ENCODE measurements around the gene C10orf105.

C10orf105 gene

DNA sequence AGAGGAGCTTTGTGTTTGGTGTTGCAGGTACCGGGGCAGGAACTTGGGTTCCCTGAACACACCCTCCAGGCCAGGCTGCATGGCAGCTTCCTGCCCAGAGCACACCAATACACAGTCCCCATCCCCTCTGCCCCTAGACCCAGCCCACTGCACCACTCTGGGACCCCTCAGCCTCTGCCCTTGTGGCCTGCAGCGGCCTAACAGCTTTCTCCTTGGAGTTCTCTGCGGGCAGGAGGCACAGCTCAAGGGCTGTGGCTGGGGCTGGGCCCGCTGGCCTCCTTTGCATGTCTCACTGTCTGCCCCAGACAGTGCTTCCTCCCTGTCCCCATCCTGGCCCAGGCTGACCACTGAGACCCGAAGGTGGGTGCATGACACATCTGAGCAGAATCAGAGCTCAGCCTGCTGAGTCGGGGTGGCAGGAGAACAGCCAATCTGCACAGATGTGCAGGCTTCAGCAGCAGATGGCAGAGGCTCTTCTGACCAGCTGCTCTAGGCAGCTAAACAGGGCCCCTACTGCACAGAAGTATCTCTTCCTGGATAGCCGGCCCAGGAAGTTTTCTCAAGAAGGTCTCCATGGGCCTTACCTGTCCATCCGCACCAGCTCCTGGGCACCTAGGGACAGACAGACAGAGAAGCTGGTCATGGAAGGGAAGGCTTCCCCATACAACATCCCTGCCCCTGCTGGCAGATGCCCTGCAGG lies 33.0 kb upstream of the C10orf105 start:
- H2AK5ac ChIP-seq (ENCODE audit: low read length): no peak overlapping the region
- no peak overlapping the region for H2BK12ac ChIP-seq (ENCODE audit: low read length)
- no peaks in the 10 kb centered on the region for H3K36me3 ChIP-seq (ENCODE audit: control insufficient read depth in 1 of 2, insufficient read depth in 2 of 2, low read length in 2 of 2)
- no peak overlapping the region for H3K27ac ChIP-seq (ENCODE audit: low read depth, low read length)
- no peak overlapping the region for H2BK120ac ChIP-seq (ENCODE audit: insufficient read depth, low read length, poor library complexity)
- H4K12ac ChIP-seq (ENCODE audit: low read depth, low read length): no peak overlapping the region
- H3K9ac ChIP-seq (ENCODE audit: low read length): no peak overlapping the region
- H3K4me3 ChIP-seq (ENCODE audit: low read depth, low read length): no peak overlapping the region
- H3K4me2 ChIP-seq (ENCODE audit: low read length): no peak overlapping the region
- no peak overlapping the region for H2BK5ac ChIP-seq (ENCODE audit: low read depth, low read length, poor library complexity)
- no CpG with 5 or more reads among the region's 8 CpGs for whole genome bisulfite sequencing (ENCODE audit: extremely low coverage, insufficient coverage, insufficient read length)
- H3K9me3 ChIP-seq (ENCODE audit: insufficient read depth, low read depth, low read length): peaks cover 2% of the 10 kb centered on the region
- no peak overlapping the region for H2AFZ ChIP-seq (ENCODE audit: insufficient read depth, low read length, poor library complexity)
- H3K18ac ChIP-seq (ENCODE audit: low read length): no peak overlapping the region
- no peak overlapping the region for H4K91ac ChIP-seq (ENCODE audit: low read depth, low read length)
- no peak overlapping the region for H3K14ac ChIP-seq (ENCODE audit: low read length)
- H3K79me1 ChIP-seq (ENCODE audit: low read length): no peaks in the 10 kb centered on the region
- H3K23ac ChIP-seq (ENCODE audit: low read length): no peak overlapping the region
- no peak for DNase-seq
- no peaks in the 10 kb centered on the region for H3K27me3 ChIP-seq (ENCODE audit: insufficient read depth, low read length)
- H3K4ac ChIP-seq (ENCODE audit: low read depth, low read length): no peak overlapping the region
- H3K4me1 ChIP-seq (ENCODE audit: control insufficient read depth in 1 of 2, insufficient read depth in 2 of 2, low read length in 2 of 2): peaks cover 0 to 3% of the 10 kb centered on the region in 2 experiments
- no peak overlapping the region for H4K8ac ChIP-seq (ENCODE audit: low read depth, low read length)
- H3K79me2 ChIP-seq (ENCODE audit: control insufficient read depth, insufficient read depth, low read length, poor library complexity): no peaks in the 10 kb centered on the region

DNA sequence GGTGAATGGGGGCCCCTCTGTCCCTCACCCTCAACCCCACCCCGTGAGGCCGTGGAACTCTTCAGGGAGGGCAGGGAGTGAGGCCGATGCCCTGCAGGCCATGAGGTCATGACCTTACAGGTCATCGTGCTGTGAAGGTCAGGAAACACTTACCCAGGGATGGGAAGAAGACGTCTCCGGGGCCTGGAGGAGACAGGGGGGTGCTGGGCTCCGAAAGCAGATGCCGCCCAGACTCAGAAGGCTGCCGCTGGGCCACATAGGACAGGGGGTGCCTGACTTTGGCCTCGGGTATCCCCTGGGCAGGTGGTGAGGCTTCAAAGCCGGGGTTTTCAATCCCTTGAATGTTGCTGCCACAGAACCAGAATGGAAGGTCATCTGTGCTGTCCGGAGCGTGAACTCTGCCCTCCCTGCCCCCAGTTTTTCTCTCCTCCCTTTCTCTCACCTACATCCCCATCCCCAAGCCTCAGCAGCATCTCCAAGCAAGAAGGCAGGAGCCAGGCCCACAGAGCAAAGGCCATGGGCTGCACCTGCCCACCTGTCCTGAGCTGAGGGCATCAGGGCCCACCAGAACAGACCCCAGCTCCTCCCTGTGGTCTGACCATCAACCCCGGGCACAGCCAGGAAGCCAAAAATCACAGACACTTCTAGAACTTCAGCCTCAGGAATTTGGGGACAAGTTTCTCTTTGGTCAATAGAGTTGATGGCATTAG lies 32.1 kb upstream of the C10orf105 start:
- Histone ChIP-seq H3K27ac (ENCODE audit: low read depth, low read length) (no peak overlapping the region), H3K79me2 (ENCODE audit: control insufficient read depth, insufficient read depth, low read length, poor library complexity) (no peaks in the 10 kb centered on the region), H4K91ac (ENCODE audit: low read depth, low read length) (no peak overlapping the region), H3K36me3 (ENCODE audit: control insufficient read depth in 1 of 2, insufficient read depth in 2 of 2, low read length in 2 of 2) (no peaks in the 10 kb centered on the region), H2AK5ac (ENCODE audit: low read length) (no peak overlapping the region), H4K8ac (ENCODE audit: low read depth, low read length) (no peak overlapping the region), H4K12ac (ENCODE audit: low read depth, low read length) (no peak overlapping the region), H3K4ac (ENCODE audit: low read depth, low read length) (no peak overlapping the region), H3K9me3 (ENCODE audit: insufficient read depth, low read depth, low read length) (peaks cover 2% of the 10 kb centered on the region), H2AFZ (ENCODE audit: insufficient read depth, low read length, poor library complexity) (no peak overlapping the region), H3K79me1 (ENCODE audit: low read length) (no peaks in the 10 kb centered on the region), H3K18ac (ENCODE audit: low read length) (no peak overlapping the region), H2BK5ac (ENCODE audit: low read depth, low read length, poor library complexity) (no peak overlapping the region), H2BK12ac (ENCODE audit: low read length) (no peak overlapping the region), H3K9ac (ENCODE audit: low read length) (no peak overlapping the region), H3K4me3 (ENCODE audit: low read depth, low read length) (no peak overlapping the region), H3K23ac (ENCODE audit: low read length) (no peak overlapping the region), H2BK120ac (ENCODE audit: insufficient read depth, low read length, poor library complexity) (no peak overlapping the region), H3K4me2 (ENCODE audit: low read length) (no peak overlapping the region), H3K4me1 (ENCODE audit: control insufficient read depth in 1 of 2, insufficient read depth in 2 of 2, low read length in 2 of 2) (peaks cover 1 to 5% of the 10 kb centered on the region in 2 experiments), H3K27me3 (ENCODE audit: insufficient read depth, low read length) (no peaks in the 10 kb centered on the region), H3K14ac (ENCODE audit: low read length) (no peak overlapping the region)
- WGBS (ENCODE audit: extremely low coverage, insufficient coverage, insufficient read length): no CpG with 5 or more reads among the region's 14 CpGs
- no peak for DNase-seq

DNA sequence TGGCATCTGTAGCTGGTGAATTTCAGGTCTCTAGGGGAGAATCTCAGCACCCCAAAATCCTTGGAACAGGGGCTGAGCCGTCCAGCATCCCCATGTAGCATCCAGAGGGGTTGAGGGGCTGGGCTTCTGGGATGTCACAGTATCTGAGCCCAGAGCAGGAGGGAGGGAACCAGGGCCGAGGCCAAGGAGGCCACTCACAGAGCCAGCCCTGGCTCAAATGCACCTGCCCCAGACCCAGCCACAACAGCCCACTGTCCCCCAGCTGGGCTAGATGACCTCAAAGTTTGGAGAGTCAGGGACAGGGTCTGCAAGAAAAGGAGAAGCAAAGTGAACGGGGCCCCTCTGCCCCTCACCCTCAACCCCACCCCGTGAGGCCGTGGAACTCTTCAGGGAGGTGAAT lies 31.4 kb upstream of the C10orf105 start:
- H3K4me2 ChIP-seq (ENCODE audit: low read length): no peak overlapping the region
- no peak overlapping the region for H3K4me3 ChIP-seq (ENCODE audit: low read depth, low read length)
- no peak overlapping the region for H3K9ac ChIP-seq (ENCODE audit: low read length)
- no peak for DNase-seq
- H3K14ac ChIP-seq (ENCODE audit: low read length): no peak overlapping the region
- H4K91ac ChIP-seq (ENCODE audit: low read depth, low read length): no peak overlapping the region
- peaks cover 2% of the 10 kb centered on the region for H3K9me3 ChIP-seq (ENCODE audit: insufficient read depth, low read depth, low read length)
- H4K12ac ChIP-seq (ENCODE audit: low read depth, low read length): no peak overlapping the region
- H3K18ac ChIP-seq (ENCODE audit: low read length): no peak overlapping the region
- H3K79me1 ChIP-seq (ENCODE audit: low read length): no peaks in the 10 kb centered on the region
- H3K4ac ChIP-seq (ENCODE audit: low read depth, low read length): no peak overlapping the region
- no peak overlapping the region for H3K27ac ChIP-seq (ENCODE audit: low read depth, low read length)
- H3K27me3 ChIP-seq (ENCODE audit: insufficient read depth, low read length): no peaks in the 10 kb centered on the region
- no peak overlapping the region for H2AK5ac ChIP-seq (ENCODE audit: low read length)
- H3K79me2 ChIP-seq (ENCODE audit: control insufficient read depth, insufficient read depth, low read length, poor library complexity): no peaks in the 10 kb centered on the region
- no peak overlapping the region for H4K8ac ChIP-seq (ENCODE audit: low read depth, low read length)
- no peak overlapping the region for H2BK12ac ChIP-seq (ENCODE audit: low read length)
- H2AFZ ChIP-seq (ENCODE audit: insufficient read depth, low read length, poor library complexity): no peak overlapping the region
- no peak overlapping the region for H2BK120ac ChIP-seq (ENCODE audit: insufficient read depth, low read length, poor library complexity)
- H3K4me1 ChIP-seq (ENCODE audit: control insufficient read depth in 1 of 2, insufficient read depth in 2 of 2, low read length in 2 of 2): peaks cover 6 to 10% of the 10 kb centered on the region in 2 experiments
- H2BK5ac ChIP-seq (ENCODE audit: low read depth, low read length, poor library complexity): no peak overlapping the region
- no peaks in the 10 kb centered on the region for H3K36me3 ChIP-seq (ENCODE audit: control insufficient read depth in 1 of 2, insufficient read depth in 2 of 2, low read length in 2 of 2)
- no peak overlapping the region for H3K23ac ChIP-seq (ENCODE audit: low read length)
- WGBS (ENCODE audit: extremely low coverage, insufficient coverage, insufficient read length): no CpG with 5 or more reads among the region's 5 CpGs

DNA sequence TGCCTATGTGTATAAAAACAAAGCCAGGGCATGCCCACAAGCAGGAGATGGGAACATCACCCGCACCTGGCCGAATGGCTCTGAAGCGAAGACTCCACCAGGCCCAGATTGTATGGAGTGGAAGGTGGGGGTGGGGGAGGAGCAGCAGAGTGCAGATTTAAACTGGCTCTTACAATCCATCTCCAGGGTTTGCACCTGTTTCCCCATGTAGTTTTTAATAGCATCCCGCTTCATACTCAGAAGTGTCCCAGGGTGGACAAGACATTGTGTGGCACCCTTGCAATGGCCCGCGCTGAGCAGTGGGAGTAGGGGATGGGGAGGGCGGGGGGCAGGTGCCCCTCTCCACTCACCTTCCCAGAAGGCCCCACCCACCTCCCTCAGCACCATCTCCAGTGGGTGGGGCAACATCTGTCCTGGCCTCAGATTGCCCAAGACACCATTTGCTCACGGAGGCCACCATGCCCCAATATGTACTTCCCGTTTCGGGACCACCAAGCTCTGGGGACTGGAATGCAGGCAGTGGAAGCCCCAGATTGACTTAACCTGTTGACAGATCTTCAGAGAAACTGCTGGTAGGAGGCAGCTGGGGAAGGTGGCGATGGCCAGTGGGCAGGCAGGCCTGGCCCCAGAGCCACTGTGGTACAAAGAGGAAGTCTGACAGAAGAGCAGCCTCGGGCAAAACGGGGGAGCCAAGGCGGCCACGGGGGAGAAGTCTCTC lies 30.7 kb upstream of the C10orf105 start:
- no peak overlapping the region for H3K23ac ChIP-seq (ENCODE audit: low read length)
- no peak overlapping the region for H3K27ac ChIP-seq (ENCODE audit: low read depth, low read length)
- H2AK5ac ChIP-seq (ENCODE audit: low read length): no peak overlapping the region
- H3K36me3 ChIP-seq (ENCODE audit: control insufficient read depth in 1 of 2, insufficient read depth in 2 of 2, low read length in 2 of 2): no peaks in the 10 kb centered on the region
- H3K4me3 ChIP-seq (ENCODE audit: low read depth, low read length): no peak overlapping the region
- no peak overlapping the region for H3K4me2 ChIP-seq (ENCODE audit: low read length)
- H3K18ac ChIP-seq (ENCODE audit: low read length): no peak overlapping the region
- peaks cover 2% of the 10 kb centered on the region for H3K9me3 ChIP-seq (ENCODE audit: insufficient read depth, low read depth, low read length)
- H2AFZ ChIP-seq (ENCODE audit: insufficient read depth, low read length, poor library complexity): no peak overlapping the region
- H3K14ac ChIP-seq (ENCODE audit: low read length): no peak overlapping the region
- WGBS (ENCODE audit: extremely low coverage, insufficient coverage, insufficient read length): no CpG with 5 or more reads among the region's 15 CpGs
- H3K4ac ChIP-seq (ENCODE audit: low read depth, low read length): no peak overlapping the region
- H3K4me1 ChIP-seq (ENCODE audit: control insufficient read depth in 1 of 2, insufficient read depth in 2 of 2, low read length in 2 of 2): peaks cover 6 to 10% of the 10 kb centered on the region in 2 experiments
- no peak overlapping the region for H4K8ac ChIP-seq (ENCODE audit: low read depth, low read length)
- no peak overlapping the region for H3K9ac ChIP-seq (ENCODE audit: low read length)
- no peak overlapping the region for H2BK5ac ChIP-seq (ENCODE audit: low read depth, low read length, poor library complexity)
- H2BK120ac ChIP-seq (ENCODE audit: insufficient read depth, low read length, poor library complexity): no peak overlapping the region
- H2BK12ac ChIP-seq (ENCODE audit: low read length): no peak overlapping the region
- H4K91ac ChIP-seq (ENCODE audit: low read depth, low read length): no peak overlapping the region
- no peak for DNase-seq
- no peak overlapping the region for H4K12ac ChIP-seq (ENCODE audit: low read depth, low read length)
- H3K27me3 ChIP-seq (ENCODE audit: insufficient read depth, low read length): no peaks in the 10 kb centered on the region
- no peaks in the 10 kb centered on the region for H3K79me2 ChIP-seq (ENCODE audit: control insufficient read depth, insufficient read depth, low read length, poor library complexity)
- H3K79me1 ChIP-seq (ENCODE audit: low read length): no peaks in the 10 kb centered on the region
